GM12872 (cell line): ENCODE results near the gene SLC47A1.

Experiments
- CTCF ChIP-seq: IDR thresholded peaks from 3 replicates; pipeline ENCODE4 v1.5.1; 2011; ENCODE audit warnings: low read depth, mild to moderate bottlenecking, low read length, moderate library complexity; ENCODE audit not compliant: insufficient read depth

SLC47A1 gene

GRCh38 chr17:19495828-19496528 lies 37.7 kb upstream of the SLC47A1 start:
- no peak for TF ChIP-seq CTCF

DNA sequence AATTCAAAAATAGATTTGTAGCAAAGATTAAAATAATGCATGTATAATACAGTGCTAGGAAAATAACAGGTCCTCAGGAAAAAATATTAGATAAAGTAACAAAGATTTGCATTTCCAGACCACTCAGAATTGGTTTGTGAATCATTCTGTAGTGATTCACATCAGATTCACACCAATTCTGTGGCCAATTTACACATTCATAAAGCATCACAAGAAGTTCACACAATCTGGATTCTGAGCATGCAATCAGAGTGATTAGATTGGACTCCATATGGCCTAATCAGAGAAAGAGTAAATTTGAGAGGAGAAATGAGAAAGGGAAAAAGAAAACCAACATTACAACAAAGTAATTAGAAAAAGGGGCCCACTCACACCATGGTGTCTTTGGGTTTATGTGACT lies 36.0 kb upstream of the SLC47A1 start:
- TF ChIP-seq CTCF = no peak

- no peak for TF ChIP-seq CTCF
Measured at GRCh38 chr17:19501219-19501618, 32.4 kb upstream of the SLC47A1 start.

- no peak for TF ChIP-seq CTCF
Measured at GRCh38 chr17:19502517-19502916, 31.1 kb upstream of the SLC47A1 start.

- TF ChIP-seq CTCF = no peak
Measured at GRCh38 chr17:19507775-19508576, 25.7 kb upstream of the SLC47A1 start.

- TF ChIP-seq CTCF = no peak
Measured at GRCh38 chr17:19508577-19508867, 25.1 kb upstream of the SLC47A1 start.

DNA sequence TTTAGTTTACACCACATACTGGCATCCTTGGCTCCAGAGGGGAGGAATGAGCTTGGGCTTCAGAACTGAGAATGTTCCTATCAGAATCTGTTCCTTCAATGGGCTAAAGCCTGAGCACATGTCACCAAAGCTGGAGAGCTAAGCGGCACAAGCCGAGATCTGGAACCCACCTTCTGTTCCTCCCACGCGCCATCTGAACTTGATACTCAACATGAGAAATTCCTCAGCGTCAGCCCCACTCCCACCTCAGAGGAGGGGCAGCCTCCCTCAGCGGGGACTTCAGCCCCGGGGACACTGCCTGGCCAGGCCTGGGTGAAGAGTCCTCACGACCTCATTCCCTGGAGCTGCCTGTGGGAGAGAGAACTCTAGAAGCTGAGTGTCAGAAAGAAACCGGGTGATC lies 22.8 kb upstream of the SLC47A1 start:
- TF ChIP-seq CTCF = no peak
